Measurements from ENCODE around the gene ZNF107. TPM values are rescaled to one million over a fixed set of nuclear protein-coding genes. Genes with fewer than 3 reads are reported as not detected.

The ZNF107 gene
- total and polyA plus RNA-seq, 2 of the 13 experiments (the other 11 are each of a cell fraction or from before 2014, with no cell fraction given), result 2.5 to 5.4 TPM

DNA sequence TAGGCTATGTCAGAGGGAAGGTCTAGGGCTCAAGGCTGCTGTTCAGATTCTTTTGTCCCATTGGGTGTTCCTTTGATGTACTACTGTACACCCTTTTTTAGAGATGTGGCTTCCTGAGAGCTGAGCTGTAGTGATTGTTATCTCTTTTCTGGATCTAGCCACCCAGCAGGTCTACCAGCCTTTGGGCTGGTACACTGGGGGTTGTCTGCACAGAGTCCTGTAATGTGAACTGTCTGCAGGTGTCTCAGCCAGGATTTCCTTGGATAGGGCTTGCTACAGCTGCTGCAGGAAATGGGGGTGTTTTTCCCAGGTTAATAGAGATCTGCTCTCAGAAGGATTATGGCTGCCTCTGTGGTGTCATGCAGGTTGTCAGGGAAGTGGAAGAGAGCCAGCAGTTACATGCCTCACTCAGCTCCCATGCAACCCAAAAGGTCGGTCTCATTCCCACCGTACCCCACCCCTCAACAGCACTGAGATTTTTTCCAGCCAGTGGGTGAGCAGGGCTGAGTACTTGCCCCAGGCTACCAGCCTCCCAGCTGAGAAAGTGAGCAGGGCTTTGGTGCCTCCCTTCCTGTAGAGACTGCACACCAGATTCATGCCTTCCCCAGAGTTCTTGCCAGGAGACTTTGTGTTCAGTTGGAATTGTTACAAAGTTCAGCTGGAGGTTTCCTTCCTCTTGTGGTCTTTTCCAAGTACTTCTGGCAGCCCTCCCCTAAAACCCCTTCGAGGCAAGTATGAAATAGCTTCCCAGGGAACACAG lies 63.3 kb downstream of the ZNF107 start:
- Histone ChIP-seq H3K27me3 (ENCODE audit: control insufficient read depth in 1 of 2, insufficient read depth in 2 of 2, low read length in 2 of 2) (no peaks in the 10 kb centered on the region), H3K4me2 (ENCODE audit: low read depth, low read length) (no peak overlapping the region), H2AFZ (ENCODE audit: low read length) (peak overlapping the region; percentile 15), H3K9ac (ENCODE audit: insufficient read depth, low read depth, low read length) (no peak overlapping the region), H3K27ac (ENCODE audit: extremely low read length, insufficient read depth, low read length) (no peak overlapping the region), H3K9me3 (ENCODE audit: low read length) (no peaks in the 10 kb centered on the region), H3K4me3 (replicated peaks in 1 of 3; ENCODE audit: insufficient read depth in 1 of 3, low read depth in 2 of 3, low read length in 3 of 3) (no peak overlapping the region), H3K4me1 (ENCODE audit: insufficient read depth, low read length) (peaks cover 9% of the 10 kb centered on the region), H4K20me1 (ENCODE audit: insufficient read depth, low read length) (no peaks in the 10 kb centered on the region), H3K79me2 (ENCODE audit: insufficient read depth, low read length) (no peaks in the 10 kb centered on the region), H3K36me3 (replicated peaks in 1 of 2; ENCODE audit: control insufficient read depth in 1 of 2, insufficient read depth in 2 of 2, low read length in 2 of 2) (no peaks in the 10 kb centered on the region)
- ChIA-PET CTCF (ENCODE audit: low intra/inter-chr PET ratio, low total read pairs) (no interaction called here), POLR2A (no interaction called here)
- in situ Hi-C loops (cut with HindIII; ENCODE audit: extremely low pct_ligation_motif_present, low pct_unique_long_range_greater_than_20kb) (no loop called here), intact Hi-C loops (cut with micrococcal nuclease; ENCODE audit: unreplicated experiment) (no loop called here)
- no peak for DNase-seq (ENCODE audit: low spot score)
- TF ChIP-seq ZNF562 (CRISPR knock-in tag; IDR thresholded peaks at IDR 0.05; ENCODE audit: borderline replicate concordance) (no peak), STAT5B (CRISPR knock-in tag; IDR thresholded peaks at IDR 0.05) (no peak), GATAD1 (CRISPR knock-in tag; IDR thresholded peaks at IDR 0.05) (no peak), ZMYM4 (CRISPR knock-in tag; IDR thresholded peaks at IDR 0.05) (no peak), GPBP1L1 (CRISPR knock-in tag; IDR thresholded peaks at IDR 0.05) (no peak), RBFOX2 (IDR thresholded peaks at IDR 0.05; ENCODE audit: low read depth, low read length) (no peak)
- ATAC-seq, result no peak; the same call in 2 of the 3 replicates
- WGBS (ENCODE audit: low lambda C conversion rate), result 2% methylated on average over 3 of the region's 3 CpGs
- FAIRE-seq, result no peak
- BruUV-seq (replicated peaks), result no TSS peak
